Ovary (tissue), 9 donors: ENCODE results near the gene IL12RB1. TPM values are rescaled to one million over a fixed set of nuclear protein-coding genes. Genes with fewer than 3 reads are reported as not detected.
A peak's percentile ranks its signal among the peaks of the same experiment; 100 is the strongest.

Source experiments
- DNase-seq, 5 donors: peaks; one replicate each; pipeline ENCODE4 v3.0.0-alpha.2; 2019 to 2020
- H3K27ac ChIP-seq, 2 donors: fragments of 200-600 bp; one replicate each; pipeline versions ENCODE4 v1.5.1 to v1.8.0; 2019 to 2022
- H3K27me3 ChIP-seq: fragments of 200-600 bp; one replicate; pipeline ENCODE4 v1.8.0; 2022
- H3K36me3 ChIP-seq: fragments of 200-600 bp; sonication (generic); one replicate; pipeline ENCODE4 v1.5.1; 2019
- H3K4me1 ChIP-seq: one replicate; pipeline ENCODE4 v1.8.1; 2013; ENCODE audit warnings: mild to moderate bottlenecking, moderate library complexity; ENCODE audit not compliant: insufficient read depth
- H3K4me3 ChIP-seq: fragments of 200-600 bp; sonication (generic); one replicate; pipeline ENCODE4 v1.5.1; 2017
- H3K9me3 ChIP-seq, 2 donors: fragments of 200-600 bp in 1 of 2; sonication (generic) in 1 of 2; one replicate each; pipeline versions ENCODE4 v1.5.1 to v1.8.1; 2013 to 2019; ENCODE audit warnings: mild to moderate bottlenecking in 1 of 2, moderate library complexity in 1 of 2
- CTCF ChIP-seq, 3 donors: fragments of 450-650 bp in 2 of 3; fragments of 200-600 bp in 1 of 3; IDR thresholded peaks; one replicate each; pipeline versions ENCODE4 v1.5.1 to v1.8.0; 2016 to 2022; ENCODE audit warnings: antibody characterized with exemption in 3 of 3, mild to moderate bottlenecking in 1 of 3
- EP300 ChIP-seq: sonication (generic); formaldehyde crosslinking; IDR thresholded peaks from one replicate; pipeline ENCODE4 v1.6.1; 2017; ENCODE audit warnings: antibody characterized with exemption
- POLR2A ChIP-seq: fragments of 450-650 bp; IDR thresholded peaks from one replicate; pipeline ENCODE4 v1.6.1; 2017; ENCODE audit warnings: antibody characterized with exemption, mild to moderate bottlenecking, moderate library complexity
- WGBS, 3 donors: extraction: QIAGEN DNeasy Blood & Tissue Kit in 1 of 3; methylation state at CpG; one replicate each; pipeline versions ENCODE4 v1.1.5 to v1.1.7; 2013 to 2017; 5-methylcytosine and 5-hydroxymethylcytosine counted together
- intact Hi-C, 4 donors: fragments of 100-400 bp; cut with DNase I; formaldehyde crosslinking; loops; one replicate each; pipeline versions ENCODE4 v1.11.0 to v1.15.1; 2022 to 2023
- polyA plus RNA-seq, 2 donors: library from polyadenylated mRNA; stranded (reverse); fragments of 200-250 nt in 1 of 2; fragments of 350-450 nt in 1 of 2; fragmentation: Illumina TruSeq in 1 of 2; extraction: RNeasy Lipid Tissue Mini Kit (QIAGEN cat#74804) in 1 of 2; gene quantifications; one replicate each; pipeline ENCODE4 v1.2.3, GENCODE V29; 2013 to 2014
- total RNA-seq, 7 donors: library from RNA; depleted of rRNA in 2 of 7; stranded (reverse); fragments of >200 nt in 2 of 7; fragmentation: NEBNext Ultra II Directional in 3 of 7; extraction: Animal tissue kit (Norgen Biotek cat#: 25700) in 3 of 7; gene quantifications; one replicate each; pipeline versions ENCODE4 v1.1.0 to v1.2.4, GENCODE V29; 2016 to 2023
- donor health status: DM: no; HTN: no; CAD: no; lungs with moderate emphysema.
- donor health status: DM: no; HTN: no; CAD: no.
- donor health status: Bipolar disorder and iron deficiency.
- donor health status: DM: yes; HTN: yes; CAD: no.
- donor health status: DM: no; HTN: no; CAD: no.
- donor health status: DM: yes; HTN: yes; CAD: no.

IL12RB1 gene
- total and polyA plus RNA-seq, 9 donors: 0.22 to 0.89 (median 0.57) TPM

DNA sequence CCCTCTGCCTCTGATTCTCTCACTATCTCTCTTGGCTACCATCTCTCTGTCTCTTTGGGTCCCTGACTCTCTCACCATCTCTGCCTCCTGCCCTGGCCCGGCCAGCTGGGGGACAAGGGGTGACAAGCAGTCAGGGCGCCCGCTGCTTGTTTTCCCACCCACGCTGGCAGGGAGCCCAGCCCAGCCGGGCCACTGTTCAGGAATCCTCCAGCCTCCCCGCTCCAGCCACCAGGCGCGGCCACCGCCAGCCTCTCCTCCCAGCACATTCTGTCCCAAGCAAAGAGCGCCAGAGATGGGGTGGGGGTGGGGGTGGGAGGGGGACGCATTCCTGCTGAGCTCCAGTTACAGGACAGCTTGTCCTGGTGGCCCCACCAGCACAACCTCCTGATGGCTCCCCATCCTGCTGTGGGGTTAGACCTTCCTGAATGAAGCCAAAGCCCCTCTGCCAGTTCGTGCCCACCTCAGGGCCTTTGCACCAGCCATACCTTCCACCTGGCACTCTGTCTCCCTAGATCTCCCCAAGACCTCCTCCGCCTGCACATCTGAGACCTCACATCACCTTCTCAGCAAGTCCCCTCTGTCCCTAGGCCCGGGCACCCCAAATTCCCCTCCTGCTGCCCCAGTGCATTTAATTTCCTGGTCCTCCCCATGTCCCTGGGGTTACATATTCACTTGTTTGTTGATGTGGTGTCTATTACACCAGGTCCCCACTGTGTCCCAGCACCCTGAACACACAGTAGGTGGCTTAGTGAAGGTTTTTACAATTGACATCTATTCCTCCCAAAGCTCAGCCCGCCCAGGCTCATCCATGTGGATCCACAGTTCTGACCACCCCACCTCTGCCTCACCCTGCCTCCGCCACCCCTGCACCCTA lies 66.3 kb downstream of the IL12RB1 start:
- TF ChIP-seq POLR2A (no peak), CTCF (IDR thresholded peaks at IDR 0.05) (no peak), EP300 (no peak)
- peak in 3 of 5 donors; percentile 58 to 72 (median 59) for DNase-seq
- intact Hi-C loops: no loop called here
- Histone ChIP-seq H3K4me1 (peaks cover 8% of the 10 kb centered on the region), H3K27me3 (no peaks in the 10 kb centered on the region), H3K4me3 (no peak overlapping the region), H3K9me3 (no peaks in the 10 kb centered on the region), H3K36me3 (no peaks in the 10 kb centered on the region), H3K27ac (no peak overlapping the region)
- WGBS, 3 donors: 30 to 32% (median 31%) methylated on average over 16 of the region's 16 CpGs

- no peak for DNase-seq
- no peaks in the 10 kb centered on the region for H3K27me3 ChIP-seq
- intact Hi-C loops: loop anchor here in 1 of 4 donors (5.0 kb wide), 1 partner anchor 40 kb away; no protein-coding TSS in a partner anchor
- peaks cover 7% of the 10 kb centered on the region for H3K4me1 ChIP-seq
- no peaks in the 10 kb centered on the region for H3K9me3 ChIP-seq
- no peak overlapping the region for H3K4me3 ChIP-seq
- 75 to 80% (median 76%) methylated on average over 15 of the region's 15 CpGs for WGBS, 3 donors
- H3K27ac ChIP-seq: no peak overlapping the region
- TF ChIP-seq CTCF (IDR thresholded peaks at IDR 0.05) (no peak), POLR2A (no peak), EP300 (no peak)
- H3K36me3 ChIP-seq: no peaks in the 10 kb centered on the region
Observed at GRCh38 chr19:18017275-18018083, 69.3 kb downstream of the IL12RB1 start.

- whole genome bisulfite sequencing, 3 donors: 85 to 89% (median 85%) methylated on average over 14 of the region's 14 CpGs
- peaks cover 6% of the 10 kb centered on the region for H3K4me1 ChIP-seq
- no peak for DNase-seq
- TF ChIP-seq CTCF (IDR thresholded peaks at IDR 0.05) (no peak), POLR2A (no peak), EP300 (no peak)
- no peak overlapping the region for H3K27ac ChIP-seq
- no peaks in the 10 kb centered on the region for H3K36me3 ChIP-seq
- H3K27me3 ChIP-seq: no peaks in the 10 kb centered on the region
- no peak overlapping the region for H3K4me3 ChIP-seq
- H3K9me3 ChIP-seq: no peaks in the 10 kb centered on the region
- intact Hi-C loops: loop anchor here in 1 of 4 donors (5.0 kb wide), 1 partner anchor 41 kb away; no protein-coding TSS in a partner anchor
Observed at GRCh38 chr19:18016209-18016910, 70.4 kb downstream of the IL12RB1 start.

DNA sequence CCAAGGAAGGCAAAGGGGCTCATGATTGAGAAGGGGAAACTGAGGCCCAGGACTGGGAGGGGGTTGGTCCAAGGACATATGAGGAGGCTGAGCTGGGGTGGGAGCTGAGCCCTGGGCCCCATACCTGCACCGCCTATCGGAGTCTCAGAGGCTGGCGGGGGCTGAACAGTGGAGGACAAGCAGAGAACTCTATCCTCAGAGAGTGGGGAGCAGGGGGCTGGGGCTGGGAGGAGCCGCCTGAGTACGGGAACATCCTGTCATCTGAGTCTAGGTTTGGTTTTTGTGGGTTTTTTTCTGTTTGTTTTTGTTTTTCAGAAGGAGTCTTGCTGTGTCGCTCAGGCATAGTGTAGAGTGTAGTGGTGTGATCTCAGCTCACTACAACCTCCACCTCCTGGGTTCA lies 72.5 kb downstream of the IL12RB1 start:
- intact Hi-C loops: no loop called here
- H3K9me3 ChIP-seq: no peaks in the 10 kb centered on the region
- H3K4me3 ChIP-seq: no peak overlapping the region
- TF ChIP-seq POLR2A (no peak), EP300 (no peak), CTCF (IDR thresholded peaks at IDR 0.05) (no peak)
- WGBS, 3 donors: 81 to 87% (median 87%) methylated on average over 6 of the region's 6 CpGs
- H3K4me1 ChIP-seq: no peaks in the 10 kb centered on the region
- no peaks in the 10 kb centered on the region for H3K36me3 ChIP-seq
- H3K27ac ChIP-seq: no peak overlapping the region
- no peak for DNase-seq
- no peaks in the 10 kb centered on the region for H3K27me3 ChIP-seq
